Rectal smooth muscle tissue (tissue), 1 donor: ENCODE measurements around the gene C7orf25.
"Not testable (repeated sequence)": the region's sequence is repeated elsewhere in the genome, so short reads cannot be mapped to it uniquely, and the experiment has no call there.

ENCODE experiments used
- H3K27ac ChIP-seq: one replicate; pipeline ENCODE4 v1.7.0; 2013; ENCODE audit warnings: low read depth, low read length, inconsistent platforms
- H3K27me3 ChIP-seq: one replicate; pipeline ENCODE4 v1.7.0; 2013; ENCODE audit warnings: low read length; ENCODE audit not compliant: control insufficient read depth, insufficient read depth
- H3K36me3 ChIP-seq: one replicate; pipeline ENCODE4 v1.7.0; 2013; ENCODE audit warnings: low read length; ENCODE audit not compliant: control insufficient read depth, insufficient read depth
- H3K4me1 ChIP-seq: one replicate; pipeline ENCODE4 v1.7.0; 2013; ENCODE audit warnings: low read length; ENCODE audit not compliant: control insufficient read depth, insufficient read depth
- H3K4me3 ChIP-seq: one replicate; pipeline ENCODE4 v1.7.0; 2013; ENCODE audit warnings: low read length
- H3K9ac ChIP-seq: one replicate; pipeline ENCODE4 v1.7.0; 2013; ENCODE audit warnings: low read length

Gene C7orf25

GRCh38 chr7:42886893-42887505 lies 24.9 kb downstream of the C7orf25 start:
- Histone ChIP-seq H3K36me3 (no peaks in the 10 kb centered on the region), H3K4me3 (no peak overlapping the region), H3K27me3 (no peaks in the 10 kb centered on the region), H3K4me1 (no peaks in the 10 kb centered on the region), H3K27ac (no peak overlapping the region), H3K9ac (no peak overlapping the region)

GRCh38 chr7:42886129-42886528 lies 25.7 kb downstream of the C7orf25 start:
- Histone ChIP-seq H3K9ac (no peak overlapping the region), H3K4me3 (no peak overlapping the region), H3K27me3 (no peaks in the 10 kb centered on the region), H3K36me3 (no peaks in the 10 kb centered on the region), H3K4me1 (no peaks in the 10 kb centered on the region), H3K27ac (no peak overlapping the region)

GRCh38 chr7:42885183-42885582 lies 26.7 kb downstream of the C7orf25 start:
- not testable (repeated sequence) for H3K9ac ChIP-seq, H3K27ac ChIP-seq, H3K4me1 ChIP-seq, H3K36me3 ChIP-seq, H3K27me3 ChIP-seq, H3K4me3 ChIP-seq

GRCh38 chr7:42883950-42884349 lies 27.9 kb downstream of the C7orf25 start:
- no peak overlapping the region for H3K4me3 ChIP-seq
- no peak overlapping the region for H3K9ac ChIP-seq
- H3K4me1 ChIP-seq: no peaks in the 10 kb centered on the region
- no peaks in the 10 kb centered on the region for H3K27me3 ChIP-seq
- no peaks in the 10 kb centered on the region for H3K36me3 ChIP-seq
- H3K27ac ChIP-seq: no peak overlapping the region

- no peaks in the 10 kb centered on the region for H3K36me3 ChIP-seq
- H3K9ac ChIP-seq: no peak overlapping the region
- H3K4me3 ChIP-seq: no peak overlapping the region
- H3K27me3 ChIP-seq: no peaks in the 10 kb centered on the region
- H3K4me1 ChIP-seq: no peaks in the 10 kb centered on the region
- H3K27ac ChIP-seq: no peak overlapping the region
Observed at GRCh38 chr7:42880392-42880791, 31.5 kb downstream of the C7orf25 start.

- H3K4me3 ChIP-seq: no peak overlapping the region
- H3K27me3 ChIP-seq: no peaks in the 10 kb centered on the region
- no peaks in the 10 kb centered on the region for H3K4me1 ChIP-seq
- H3K9ac ChIP-seq: no peak overlapping the region
- no peak overlapping the region for H3K27ac ChIP-seq
- H3K36me3 ChIP-seq: no peaks in the 10 kb centered on the region
Observed at GRCh38 chr7:42878303-42878702, 33.6 kb downstream of the C7orf25 start.

GRCh38 chr7:42877862-42878261 lies 34.0 kb downstream of the C7orf25 start:
- Histone ChIP-seq H3K27ac (no peak overlapping the region), H3K4me3 (no peak overlapping the region), H3K27me3 (no peaks in the 10 kb centered on the region), H3K9ac (no peak overlapping the region), H3K4me1 (no peaks in the 10 kb centered on the region), H3K36me3 (no peaks in the 10 kb centered on the region)

GRCh38 chr7:42876182-42877068 lies 35.4 kb downstream of the C7orf25 start:
- no peak overlapping the region for H3K9ac ChIP-seq
- no peaks in the 10 kb centered on the region for H3K4me1 ChIP-seq

GRCh38 chr7:42869131-42870020 lies 42.5 kb downstream of the C7orf25 start:
- no peak overlapping the region for H3K9ac ChIP-seq
- H3K36me3 ChIP-seq: no peaks in the 10 kb centered on the region
- no peak overlapping the region for H3K4me3 ChIP-seq
- H3K27ac ChIP-seq: no peak overlapping the region
- no peaks in the 10 kb centered on the region for H3K4me1 ChIP-seq
- H3K27me3 ChIP-seq: no peaks in the 10 kb centered on the region

More at GRCh38 chr7:42876182-42877068, 35.4 kb downstream of the C7orf25 start:
- Histone ChIP-seq H3K4me3 (no peak overlapping the region), H3K27ac (no peak overlapping the region), H3K27me3 (no peaks in the 10 kb centered on the region), H3K36me3 (no peaks in the 10 kb centered on the region)

- Histone ChIP-seq H3K27me3 (no peaks in the 10 kb centered on the region), H3K4me1 (no peaks in the 10 kb centered on the region), H3K9ac (no peak overlapping the region), H3K4me3 (no peak overlapping the region), H3K36me3 (no peaks in the 10 kb centered on the region), H3K27ac (no peak overlapping the region)
Observed at GRCh38 chr7:42868480-42868879, 43.4 kb downstream of the C7orf25 start.
